ENCODE data around the gene SRSF6. TPM values are rescaled to one million over a fixed set of nuclear protein-coding genes. Genes with fewer than 3 reads are reported as not detected.
A peak's percentile ranks its signal among the peaks of the same experiment; 100 is the strongest.

Gene SRSF6
- total RNA-seq, 8 experiments from 2014 or later: 34.4 to 179 (median 82.9) TPM

DNA sequence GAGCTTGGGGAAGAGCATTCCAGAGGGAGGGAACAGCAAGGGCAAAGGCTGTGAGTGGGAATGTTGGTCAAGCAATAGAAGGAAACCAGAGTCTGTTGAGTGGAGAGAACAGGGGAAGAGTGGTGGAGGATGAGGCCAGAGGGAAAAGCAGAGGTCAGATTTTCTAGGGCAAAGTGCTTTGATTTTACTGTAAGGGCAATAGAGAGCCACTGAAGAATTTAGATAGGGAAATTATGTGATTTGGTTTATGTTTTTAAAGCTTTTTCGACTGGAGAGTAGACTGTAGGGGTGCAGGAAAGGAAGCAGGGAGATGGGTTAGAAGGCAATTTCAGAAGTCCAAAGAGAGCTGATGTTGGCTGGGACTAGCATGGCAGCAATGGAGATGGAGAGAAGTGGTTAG is 54.2 kb downstream of the SRSF6 start:
- H3K4me1 ChIP-seq (replicated peaks in 1 of 2): peaks cover 0 to 4% of the 10 kb centered on the region in 2 donors
- H3K27ac ChIP-seq: no peak overlapping the region
- WGBS, 10 experiments: 33 to 100% (median 60%) methylated on average over 1 of the region's 1 CpG; no CpG with 5 or more reads in 3 of the 10 experiments
- no peak for ATAC-seq (replicated peaks in 6 of 8)
- H3K4me3 ChIP-seq: no peak overlapping the region
- in situ Hi-C loops (cut with MboI; ENCODE audit: low pct_unique_long_range_greater_than_20kb in 2 of 9, low sequenced_read_pairs in 9 of 9, unreplicated experiment in 9 of 9): no loop called here

DNA sequence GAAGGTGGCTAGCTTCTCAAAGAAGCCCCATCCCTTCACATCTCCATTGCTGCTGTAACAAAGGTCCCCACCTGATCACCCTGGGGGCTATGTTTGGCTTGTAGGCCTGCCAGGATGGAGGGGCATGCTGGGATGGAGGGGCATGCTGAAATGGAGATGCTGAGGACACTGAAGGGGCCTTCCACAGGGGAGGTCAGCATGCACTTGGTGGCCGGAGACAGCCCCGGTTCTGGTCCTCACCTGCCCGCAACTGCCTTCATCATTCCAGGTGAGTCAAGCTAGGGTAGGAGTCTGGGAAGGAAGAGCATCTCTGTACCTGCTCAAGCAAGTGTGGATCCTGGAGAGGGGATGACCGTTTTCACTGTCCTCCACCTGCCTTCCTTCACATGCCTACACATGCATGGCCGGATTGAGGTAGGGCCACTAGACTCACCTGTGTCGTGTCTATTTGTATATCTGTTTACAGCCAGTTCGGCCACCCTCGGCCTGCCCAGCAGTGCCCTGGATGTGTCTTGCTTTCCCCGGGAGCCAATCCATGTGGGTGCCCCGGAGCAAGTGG is 55.8 kb downstream of the SRSF6 start:
- peak overlapping the region; percentile 45 to 70 (median 48) for H3K4me3 ChIP-seq
- 41 to 66% (median 50%) methylated on average over 2 to 7 of the region's 10 CpGs; no CpG with 5 or more reads in 5 of the 10 experiments for WGBS, 10 experiments
- H3K27ac ChIP-seq: peak overlapping the region; percentile 35 to 67
- H3K4me1 ChIP-seq (replicated peaks in 1 of 2): peaks cover 0 to 4% of the 10 kb centered on the region in 2 donors
- no peak for ATAC-seq (replicated peaks in 6 of 8)
- in situ Hi-C loops (cut with MboI; ENCODE audit: low pct_unique_long_range_greater_than_20kb in 2 of 9, low sequenced_read_pairs in 9 of 9, unreplicated experiment in 9 of 9): no loop called here

Other genes with a start within 250 kb of the SRSF6 start
- 10 to 100 TPM in 5 of 8 experiments, 1 to 10 TPM in 2, under 1 TPM in 1; 0.81 to 14.9 (median 12.2) TPM for gene L3MBTL1, start 49.8 kb downstream of the SRSF6 start, total RNA-seq
- 1 to 10 TPM in 3 of 8 experiments, under 1 TPM in 4, not detected in 1; 0.33 to 2.1 (median 0.98) TPM for gene SGK2, start 101.1 kb downstream of the SRSF6 start, total RNA-seq
- gene IFT52, start 133.0 kb downstream of the SRSF6 start, total RNA-seq: 10 to 100 TPM; 14.6 to 67.5 (median 56.7) TPM
- gene MYBL2, start 209.2 kb downstream of the SRSF6 start, total RNA-seq: 10 to 100 TPM in 3 of 8 experiments, 1 to 10 TPM in 4, not detected in 1; 1.1 to 47.3 (median 1.5) TPM